GM18519 (cell line): Measurements from ENCODE around the gene MUC20.
"Not testable (repeated sequence)": the region's sequence is repeated elsewhere in the genome, so short reads cannot be mapped to it uniquely, and the experiment has no call there.

ENCODE experiments used
- ATAC-seq: cut with Tn5 transposase; IDR thresholded peaks from one replicate; pipeline ENCODE4 v1.9.1; 2021; ENCODE audit warnings: mild to moderate bottlenecking, moderate library complexity; ENCODE audit not compliant: unreplicated experiment, low FRiP score

The MUC20 gene

DNA sequence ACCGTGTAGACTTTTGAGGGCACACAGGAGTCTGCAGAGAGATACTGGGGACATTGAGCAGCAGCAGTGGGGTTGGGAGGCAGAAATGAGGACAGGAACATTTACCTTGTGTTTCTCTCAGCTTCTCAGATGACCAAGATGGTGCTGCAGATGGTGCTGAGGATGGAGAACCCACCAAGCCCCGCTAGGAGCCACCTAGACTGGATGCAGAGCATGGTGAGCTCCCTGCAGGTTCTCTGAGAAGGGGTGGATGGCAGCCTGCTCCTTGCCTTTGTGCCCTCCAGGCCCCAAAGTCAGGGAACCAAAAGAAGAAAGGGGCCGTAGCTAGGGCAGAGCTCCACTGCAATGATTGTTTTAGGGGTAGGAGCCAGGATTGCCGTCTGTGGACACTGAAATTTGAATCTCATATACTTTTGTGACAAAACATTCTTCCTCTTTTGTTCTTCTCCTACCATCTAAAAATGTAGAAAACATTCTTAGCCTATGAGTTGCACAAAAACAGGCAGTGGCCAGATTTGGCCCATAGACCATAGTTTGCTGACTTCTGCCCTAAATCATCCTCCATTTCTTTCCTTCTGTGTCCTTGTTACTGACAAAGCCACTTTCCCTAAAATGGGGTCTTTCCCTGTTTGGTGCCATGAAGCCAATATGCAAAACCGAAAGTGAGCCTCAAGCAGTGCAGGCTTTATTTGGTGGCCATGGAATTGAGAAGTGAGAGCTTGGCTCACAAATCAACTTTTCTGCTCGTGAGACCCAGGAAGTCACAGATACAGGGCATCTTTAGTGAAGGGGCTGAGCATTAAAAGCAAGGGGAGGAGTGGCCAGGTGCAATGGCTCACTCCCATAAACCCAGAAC lies 11.9 kb upstream of the MUC20 start:
- no peak for ATAC-seq

DNA sequence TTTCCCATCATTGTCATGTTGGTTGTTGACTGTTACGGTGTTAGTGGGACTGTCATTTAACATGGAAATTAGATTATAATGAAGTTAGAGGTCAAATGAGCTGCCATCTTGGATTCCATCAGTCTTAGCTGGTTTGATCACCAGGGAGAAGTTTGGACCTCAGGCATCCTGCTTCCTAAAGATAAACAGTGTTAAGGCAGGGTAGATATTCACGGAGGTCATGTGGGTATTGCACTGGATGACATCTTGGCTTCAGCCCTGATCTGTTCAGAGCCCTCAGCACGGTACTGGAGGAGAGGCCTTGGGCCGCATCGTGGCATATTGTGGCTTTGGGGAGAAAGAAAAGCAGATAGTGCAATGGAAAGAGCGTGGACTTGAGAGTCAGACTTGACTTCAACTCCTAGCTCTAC lies 11.1 kb upstream of the MUC20 start:
- no peak for ATAC-seq

DNA sequence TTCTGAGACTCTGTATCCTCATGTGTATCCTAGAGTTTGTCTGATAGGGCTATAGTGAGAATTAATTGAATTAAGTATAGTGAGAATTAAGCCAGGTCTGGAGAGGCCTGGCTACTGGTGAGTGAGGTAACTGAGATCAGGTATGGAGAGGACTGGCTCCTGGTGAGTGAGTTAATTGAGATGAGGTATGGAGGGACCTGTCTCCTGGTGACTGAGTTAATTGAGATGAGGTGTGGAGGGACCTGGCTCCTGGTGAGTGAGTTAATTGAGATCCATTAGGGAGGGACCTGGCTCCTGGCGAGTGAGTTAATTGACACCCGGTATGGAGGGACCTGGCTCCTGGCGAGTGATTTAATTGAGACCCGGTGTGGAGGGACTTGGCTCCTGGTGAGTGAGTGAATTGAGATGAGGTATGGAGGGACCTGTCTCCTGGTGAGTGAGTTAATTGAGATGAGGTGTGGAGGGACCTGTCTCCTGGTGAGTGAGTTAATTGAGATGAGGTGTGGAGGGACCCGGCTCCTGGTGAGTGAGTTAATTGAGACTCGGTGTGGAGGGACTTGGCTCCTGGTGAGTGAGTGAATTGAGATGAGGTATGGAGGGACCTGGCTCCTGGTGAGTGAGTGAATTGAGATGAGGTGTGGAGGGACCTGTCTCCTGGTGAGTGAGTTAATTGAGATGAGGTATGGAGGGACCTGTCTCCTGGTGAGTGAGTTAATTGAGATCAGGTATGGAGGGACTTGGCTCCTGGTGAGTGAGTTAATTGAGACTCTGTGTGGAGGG lies 10.5 kb upstream of the MUC20 start:
- ATAC-seq = not testable (repeated sequence)

DNA sequence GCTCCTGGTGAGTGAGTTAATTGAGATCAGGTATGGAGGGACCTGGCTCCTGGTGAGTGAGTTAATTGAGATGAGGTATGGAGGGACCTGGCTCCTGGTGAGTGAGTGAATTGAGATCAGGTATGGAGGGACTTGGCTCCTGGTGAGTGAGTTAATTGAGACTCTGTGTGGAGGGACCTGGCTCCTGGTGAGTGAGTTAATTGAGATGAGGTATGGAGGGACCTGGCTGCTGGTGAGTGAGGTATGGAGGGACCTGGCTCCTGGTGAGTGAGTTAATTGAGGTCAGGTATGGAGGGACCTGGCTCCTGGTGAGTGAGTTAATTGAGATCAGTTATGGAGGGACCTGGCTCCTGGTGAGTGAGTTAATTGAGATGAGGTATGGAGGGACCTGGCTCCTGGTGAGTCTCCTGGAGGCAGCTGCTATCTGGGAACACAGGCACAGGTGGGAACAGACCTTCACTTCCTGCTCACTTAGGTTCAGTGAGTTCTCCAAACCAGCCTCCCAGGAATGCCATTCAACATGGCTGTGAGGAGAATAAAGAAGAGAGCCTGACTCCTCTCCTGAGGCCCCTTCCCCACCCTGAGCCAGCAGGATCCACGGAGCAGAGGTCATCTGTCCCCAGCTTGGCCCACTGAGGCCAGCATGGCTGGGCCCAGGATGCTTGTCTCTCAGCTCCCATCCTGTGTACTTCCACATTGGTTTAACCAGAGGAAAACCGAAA lies 9.5 kb upstream of the MUC20 start:
- ATAC-seq = not testable (repeated sequence)

DNA sequence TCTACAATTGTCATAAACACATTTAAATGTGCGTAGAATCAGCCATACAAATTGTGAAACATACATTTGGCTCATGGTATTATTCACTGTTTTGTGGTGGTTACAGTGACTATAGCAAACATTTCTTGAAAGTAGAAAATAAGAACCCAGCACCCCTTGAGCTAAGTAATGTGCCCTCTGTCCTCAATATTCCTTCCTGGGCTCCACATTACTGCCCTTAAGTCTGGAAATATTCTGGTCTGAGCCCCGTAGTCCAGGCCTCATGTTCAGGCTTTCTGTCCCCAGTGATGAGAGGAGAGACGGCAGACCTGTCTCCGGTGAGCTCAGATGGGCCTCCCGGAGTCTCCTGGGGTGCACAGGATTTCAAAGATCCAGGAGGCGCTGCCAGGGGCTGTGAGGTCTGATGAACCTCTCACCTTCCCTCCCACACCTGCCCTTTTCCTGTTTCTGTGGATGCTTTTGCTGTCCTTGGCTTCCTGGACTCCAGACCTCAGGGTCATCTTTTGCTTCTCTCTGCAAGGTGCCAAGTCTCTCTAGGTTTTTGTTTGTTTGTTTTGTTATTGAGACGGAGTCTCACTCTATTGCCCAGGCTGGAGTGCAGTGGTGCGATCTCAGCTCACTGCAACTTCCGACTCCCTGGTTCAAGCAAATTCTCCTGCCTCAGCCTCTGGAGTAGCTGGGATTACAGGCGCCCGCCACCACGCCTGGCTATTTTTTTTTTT lies 8.8 kb upstream of the MUC20 start:
- no peak for ATAC-seq

DNA sequence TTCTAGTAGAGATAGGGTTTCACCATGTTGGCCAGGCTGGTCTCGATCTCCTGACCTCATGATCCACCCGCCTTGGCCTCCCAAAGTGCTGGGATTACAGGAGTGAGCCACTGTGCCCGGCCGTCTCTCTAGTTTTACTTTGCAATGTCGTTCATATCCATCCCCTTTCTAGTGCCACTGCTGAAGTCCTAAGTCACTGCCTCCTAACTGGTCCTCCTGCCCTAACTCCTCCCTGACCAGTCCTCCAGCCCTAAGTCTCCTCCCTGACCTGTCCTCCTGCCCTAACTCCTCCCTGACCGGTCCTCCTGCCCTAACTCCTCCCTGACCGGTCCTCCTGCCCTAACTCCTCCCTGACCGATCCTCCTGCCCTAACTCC lies 8.3 kb upstream of the MUC20 start:
- ATAC-seq = not testable (repeated sequence)

DNA sequence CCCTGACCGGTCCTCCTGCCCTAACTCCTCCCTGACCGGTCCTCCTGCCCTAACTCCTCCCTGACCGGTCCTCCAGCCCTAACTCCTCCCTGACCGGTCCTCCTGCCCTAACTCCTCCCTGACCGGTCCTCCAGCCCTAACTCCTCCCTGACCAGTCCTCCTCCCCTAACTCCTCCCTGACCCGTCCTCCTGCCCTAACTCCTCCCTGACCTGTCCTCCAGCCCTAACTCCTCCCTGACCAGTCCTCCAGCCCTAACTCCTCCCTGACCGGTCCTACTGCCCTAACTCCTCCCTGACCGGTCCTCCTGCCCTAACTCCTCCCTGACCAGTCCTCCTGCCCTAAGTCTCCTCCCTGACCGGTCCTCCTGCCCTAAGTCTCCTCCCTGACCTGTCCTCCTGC lies 7.6 kb upstream of the MUC20 start:
- ATAC-seq = not testable (repeated sequence)

DNA sequence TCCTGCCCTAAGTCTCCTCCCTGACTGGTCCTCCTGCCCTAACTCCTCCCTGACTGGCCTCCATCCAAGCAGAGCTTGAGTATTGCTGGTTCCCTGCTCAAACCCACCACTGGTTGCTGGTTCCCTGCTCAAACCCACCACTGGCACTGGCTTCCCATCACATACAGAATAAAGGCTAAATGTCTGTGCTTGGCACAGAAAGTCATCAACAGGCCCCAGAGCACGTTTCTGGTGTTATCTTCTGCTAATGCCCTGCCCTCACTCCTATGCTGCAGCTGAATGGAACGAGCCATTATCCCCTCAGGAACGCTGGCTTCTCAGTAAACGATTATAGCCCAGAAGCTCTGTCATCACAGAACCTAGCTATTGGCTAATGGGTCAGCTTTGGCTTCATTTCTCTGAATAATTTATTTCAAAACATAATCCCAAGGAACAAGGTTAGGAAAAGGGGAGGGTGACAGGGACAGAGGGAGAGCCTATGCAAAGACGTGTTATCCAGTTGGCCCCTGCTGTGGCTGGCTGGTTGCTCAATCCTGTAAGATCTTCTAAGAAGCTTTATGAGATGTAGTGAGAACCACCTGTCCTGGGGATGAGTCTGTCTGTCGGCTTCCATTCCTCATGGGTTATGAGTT lies 6.3 kb upstream of the MUC20 start:
- ATAC-seq = no peak

DNA sequence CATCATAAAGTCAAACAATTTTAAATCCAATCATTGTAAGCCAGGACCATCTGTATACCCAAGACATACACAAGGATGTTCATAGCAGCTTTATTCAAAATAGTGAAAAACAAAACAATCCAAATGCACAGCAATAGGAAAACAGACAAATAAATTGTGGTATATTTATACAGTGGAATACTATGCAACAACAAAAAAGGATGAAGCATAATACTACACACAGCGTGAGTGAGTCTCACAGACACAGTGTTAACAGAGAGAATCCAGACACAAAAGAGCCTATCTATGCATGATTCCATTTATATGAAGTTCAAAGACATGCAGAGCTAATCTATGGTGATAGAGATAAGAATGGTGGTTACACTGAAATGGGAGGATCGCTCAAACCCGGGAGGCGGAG lies 5.6 kb upstream of the MUC20 start:
- no peak for ATAC-seq

DNA sequence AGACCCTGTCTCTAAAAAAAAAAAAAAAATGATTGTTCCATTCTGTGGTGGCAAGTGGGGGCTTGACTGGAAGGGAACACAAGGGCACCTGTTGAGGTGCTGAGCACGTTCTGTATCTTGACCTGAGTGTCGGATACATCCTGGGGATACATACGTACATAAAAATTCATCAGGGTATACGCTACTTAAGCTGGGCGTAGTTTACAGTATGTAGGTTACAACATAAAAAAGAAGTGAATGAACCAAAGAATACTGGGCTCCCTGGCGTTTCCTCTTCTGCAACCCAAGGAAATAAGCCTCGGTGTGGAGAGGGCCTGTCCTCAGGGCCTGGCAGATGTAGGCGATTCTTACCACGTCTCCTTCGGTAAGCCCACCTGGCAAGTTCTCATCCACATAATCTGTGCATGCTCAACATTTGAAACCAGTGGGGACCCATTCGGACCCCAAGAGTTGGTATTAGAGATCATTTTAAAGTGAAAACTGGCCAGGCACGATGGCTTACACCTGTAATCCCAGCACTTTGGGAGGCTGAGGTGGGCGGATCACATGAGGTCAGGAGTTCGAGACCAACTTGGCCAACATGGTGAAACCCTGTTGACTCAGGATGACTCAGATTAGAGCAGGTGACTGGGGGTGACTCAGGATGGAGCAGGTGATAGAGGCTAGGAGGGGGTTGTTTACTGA lies 5.1 kb upstream of the MUC20 start:
- ATAC-seq = no peak

DNA sequence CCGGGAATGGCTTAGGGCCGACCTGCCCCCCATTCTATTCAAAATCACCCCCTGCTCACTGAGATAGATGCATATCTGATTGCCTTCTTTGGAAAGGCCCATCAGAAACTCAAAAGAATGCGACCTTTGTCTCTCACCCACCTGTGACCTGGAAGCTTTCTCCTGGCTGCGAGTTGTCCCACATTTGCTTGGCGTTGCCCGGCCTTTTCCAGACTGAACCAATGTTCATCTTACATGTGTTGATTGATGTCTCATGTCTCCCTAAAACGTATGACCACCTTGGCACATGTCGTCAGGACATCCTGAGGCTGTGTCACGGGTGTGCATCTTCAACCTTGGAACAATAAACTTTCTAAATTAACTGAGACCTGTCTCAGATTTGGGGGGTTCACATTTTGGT lies 3.4 kb upstream of the MUC20 start:
- ATAC-seq = no peak

DNA sequence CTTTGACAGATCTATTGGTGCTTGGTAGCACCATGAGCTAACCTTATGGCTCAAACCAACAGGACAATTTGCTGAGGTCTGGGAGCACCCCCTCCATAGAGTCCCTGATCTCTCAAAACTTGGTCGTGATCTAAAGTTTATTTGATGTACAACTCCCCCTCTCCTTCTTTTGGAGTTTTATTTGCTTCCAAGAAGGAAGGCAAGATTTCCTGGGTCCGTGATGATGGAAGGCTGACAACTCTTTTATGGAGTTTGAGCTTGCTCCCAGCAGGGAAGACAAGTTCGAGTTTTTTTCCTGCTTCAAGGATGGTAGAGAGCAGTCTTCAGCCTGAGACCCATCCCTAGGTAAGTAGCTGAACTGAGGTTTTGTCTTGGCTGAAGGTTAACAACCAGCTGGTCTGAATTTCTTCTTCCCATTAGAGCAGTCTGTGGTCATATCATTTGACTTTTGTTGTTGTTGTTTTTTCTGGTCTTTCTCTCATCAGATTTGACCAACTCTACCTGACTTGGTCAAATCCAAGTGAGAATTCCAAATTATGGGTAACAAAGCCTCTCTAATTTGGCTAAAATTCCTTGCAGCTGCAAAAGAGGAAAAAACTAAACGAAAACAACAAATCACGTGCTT lies 2.8 kb upstream of the MUC20 start:
- no peak for ATAC-seq

DNA sequence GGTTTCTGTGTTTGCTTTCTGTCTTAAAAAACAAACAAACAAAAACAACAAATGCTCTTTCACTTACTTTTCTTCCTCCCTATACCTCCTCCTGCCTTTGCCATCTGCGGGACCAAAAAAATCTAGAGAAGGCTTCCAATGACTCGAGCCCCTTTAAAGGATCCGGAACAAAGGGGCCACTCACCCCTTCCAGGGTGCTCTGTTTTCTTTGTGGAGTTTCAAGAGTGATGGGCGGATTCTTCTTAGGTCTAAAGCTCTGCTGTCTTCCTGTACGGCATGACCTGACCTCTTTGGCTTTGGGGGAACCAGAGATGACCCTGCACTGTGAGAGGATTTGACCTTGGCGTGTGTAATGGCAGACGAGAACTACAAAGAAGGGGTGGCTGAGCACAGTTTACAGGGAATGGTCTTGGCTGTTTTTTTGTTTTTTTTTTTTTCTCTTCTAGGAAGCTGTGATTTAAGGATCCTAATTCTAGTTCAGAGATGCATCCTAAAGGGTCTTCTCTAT lies 2.2 kb upstream of the MUC20 start:
- ATAC-seq = no peak

DNA sequence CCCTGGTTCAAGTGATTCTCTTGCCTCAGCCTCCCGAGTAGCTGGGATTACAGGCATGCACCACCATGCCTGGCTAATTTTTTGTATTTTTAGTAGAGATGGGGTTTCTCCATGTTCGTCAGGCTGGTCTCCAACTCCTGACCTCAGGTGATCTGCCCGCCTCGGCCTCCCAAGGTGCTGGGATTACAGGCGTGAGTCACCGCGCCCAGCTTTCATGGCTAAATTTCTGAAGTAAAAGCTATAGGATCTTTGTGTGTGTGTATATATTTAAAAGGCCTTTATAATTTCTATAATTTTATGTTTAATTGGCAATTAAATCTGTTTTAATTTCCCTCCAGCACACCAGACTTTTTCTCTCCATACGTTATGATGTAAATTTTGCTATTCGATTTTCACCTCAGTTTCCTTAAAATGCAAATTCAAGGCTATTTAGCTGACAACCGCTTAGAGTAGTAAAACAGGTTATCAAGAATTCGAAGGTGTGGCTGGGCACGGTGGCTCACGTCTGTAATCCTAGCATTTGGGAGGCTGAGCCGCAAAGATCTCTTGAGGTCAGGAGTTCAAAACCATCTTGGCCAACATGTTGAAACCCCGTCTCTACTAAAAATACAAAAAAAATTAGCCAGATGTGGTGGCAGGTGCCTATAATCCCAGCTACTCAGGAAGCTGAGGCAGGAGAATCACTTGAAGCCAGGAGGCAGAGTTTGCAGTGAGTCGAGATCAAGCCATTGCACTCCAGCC lies 1.1 kb upstream of the MUC20 start:
- not testable (repeated sequence) for ATAC-seq

DNA sequence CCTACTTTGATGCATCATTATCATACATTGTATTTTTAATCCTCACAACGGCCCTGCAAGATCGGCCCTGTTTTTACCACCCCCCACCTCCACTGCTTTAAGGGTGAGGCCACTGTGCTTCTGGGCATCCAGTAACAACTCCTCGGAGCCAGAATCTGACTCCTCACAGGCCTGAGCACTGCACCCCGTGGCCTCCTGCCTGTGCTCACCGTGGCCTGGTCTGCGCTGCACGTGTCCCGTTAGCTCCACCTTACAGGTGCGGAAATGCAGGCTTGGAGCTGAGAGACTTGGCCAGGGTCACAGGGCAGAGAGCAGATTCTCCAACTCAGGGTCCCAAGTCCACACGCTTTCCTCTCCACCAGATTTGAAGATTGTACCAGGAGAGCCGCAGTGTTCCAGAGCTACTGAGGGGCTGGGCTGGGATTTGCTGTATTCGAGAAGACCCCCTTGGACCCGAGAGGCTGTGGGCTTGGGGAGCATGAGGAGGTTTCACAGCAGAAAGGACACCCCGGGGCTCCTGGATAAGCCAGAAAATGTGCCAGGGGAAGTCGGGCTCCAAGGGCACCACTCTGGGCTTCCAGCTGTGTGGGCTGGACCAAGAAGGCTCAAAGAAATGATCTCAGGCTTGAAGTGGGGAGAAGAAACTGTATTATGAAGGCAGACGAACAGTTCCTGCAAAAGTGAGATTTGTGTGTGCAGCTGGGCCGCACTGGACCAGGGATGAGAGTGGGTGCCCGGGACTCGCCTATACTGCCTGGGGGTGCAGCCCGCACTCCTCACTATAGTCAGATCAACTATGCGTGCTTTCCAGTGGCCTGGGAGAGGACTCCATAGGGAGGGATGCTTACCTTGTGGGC lies 1.6 kb downstream of the MUC20 start:
- ATAC-seq = not testable (repeated sequence)

DNA sequence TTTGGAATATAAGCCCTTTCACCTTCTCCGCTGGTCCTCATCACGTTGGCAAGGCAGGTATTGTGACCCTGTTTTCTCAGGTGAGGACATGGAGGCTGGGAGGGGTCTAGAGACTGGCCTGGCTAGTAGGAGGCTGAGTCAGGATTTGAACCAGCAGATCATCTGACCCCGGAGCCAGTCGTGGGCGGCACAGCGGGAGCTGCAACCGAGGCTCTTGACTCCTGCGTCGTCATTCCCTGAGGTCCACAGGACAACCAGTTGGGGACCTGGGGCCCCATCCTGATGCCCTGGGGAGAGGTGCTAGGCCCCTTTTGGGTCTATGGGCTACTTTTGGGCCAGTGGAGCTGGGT lies 2.2 kb downstream of the MUC20 start:
- ATAC-seq = not testable (repeated sequence)

DNA sequence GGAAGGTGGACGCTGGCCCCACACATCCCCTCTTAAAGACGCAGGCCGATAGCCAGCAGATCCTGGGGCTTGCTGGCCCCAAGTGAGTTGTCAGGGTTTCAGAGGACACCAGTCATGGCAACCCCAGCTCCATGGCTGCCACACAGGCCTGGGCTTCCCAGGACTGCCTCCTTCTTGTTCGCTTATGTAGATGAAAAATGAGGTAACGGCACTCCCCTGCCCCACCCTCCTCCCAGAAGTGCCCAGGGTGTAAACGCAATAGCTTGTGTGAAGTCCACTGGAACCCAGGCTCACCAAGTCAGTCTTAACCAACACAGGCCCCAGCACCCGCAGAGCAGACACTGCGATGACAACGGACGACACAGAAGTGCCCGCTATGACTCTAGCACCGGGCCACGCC lies 3.6 kb downstream of the MUC20 start:
- not testable (repeated sequence) for ATAC-seq
